HepG2 (cell line): ENCODE data around the gene SH3D21. TPM values are rescaled to one million over a fixed set of nuclear protein-coding genes. Genes with fewer than 3 reads are reported as not detected.

Experiments
- ARID4A ChIP-seq: sonication (generic); formaldehyde crosslinking; IDR thresholded peaks from 2 replicates; pipeline ENCODE4 v1.5.0; 2020; ENCODE audit warnings: mild to moderate bottlenecking, missing genetic modification reagents, borderline replicate concordance
- CAMTA2 ChIP-seq: sonication (generic); formaldehyde crosslinking; IDR thresholded peaks from 2 replicates; pipeline ENCODE4 v1.4.0; 2020; ENCODE audit warnings: mild to moderate bottlenecking, missing genetic modification reagents, borderline replicate concordance
- CENPX ChIP-seq: sonication (generic); formaldehyde crosslinking; IDR thresholded peaks from 2 replicates; pipeline ENCODE4 v1.9.0; 2021; ENCODE audit warnings: mild to moderate bottlenecking, missing genetic modification reagents, moderate library complexity
- CREM ChIP-seq, 2 experiments: sonication (generic) in 1 of 2; formaldehyde crosslinking in 1 of 2; IDR thresholded peaks; 2 replicates each; pipeline versions ENCODE4 v1.4.0 to v1.6.1; 2016 to 2020; ENCODE audit warnings: antibody characterized with exemption in 1 of 2, mild to moderate bottlenecking in 1 of 2, missing genetic modification reagents in 1 of 2
- KLF16 ChIP-seq, 2 experiments: sonication (generic) in 1 of 2; formaldehyde crosslinking in 1 of 2; IDR thresholded peaks; 2 replicates each; pipeline versions ENCODE4 v1.6.1 to v1.8.0; 2016 to 2023; ENCODE audit warnings: missing genetic modification reagents in 2 of 2, missing compliant biosample characterization in 1 of 2
- NR3C1 ChIP-seq: sonication (generic); formaldehyde crosslinking; IDR thresholded peaks from 2 replicates; pipeline ENCODE4 v1.4.0; 2020; ENCODE audit warnings: missing genetic modification reagents
- PHF20 ChIP-seq: sonication (generic); formaldehyde crosslinking; IDR thresholded peaks from 2 replicates; pipeline ENCODE4 v1.5.0; 2020; ENCODE audit warnings: mild to moderate bottlenecking, missing genetic modification reagents
- PHF8 ChIP-seq: sonication (generic); formaldehyde crosslinking; IDR thresholded peaks from 2 replicates; pipeline ENCODE4 v1.5.0; 2020; ENCODE audit warnings: missing genetic modification reagents
- RFXANK ChIP-seq: IDR thresholded peaks from 2 replicates; pipeline ENCODE4 v1.6.1; 2016
- XRCC5 ChIP-seq: fragments of 200-400 bp; formaldehyde crosslinking; optimal IDR thresholded peaks from 2 replicates; pipeline ENCODE3; 2017; ENCODE audit warnings: mild to moderate bottlenecking, low read length
- ZNF407 ChIP-seq: sonication (generic); formaldehyde crosslinking; IDR thresholded peaks from one replicate; pipeline ENCODE4 v1.5.1; 2020; ENCODE audit warnings: mild to moderate bottlenecking, missing genetic modification reagents; ENCODE audit errors: not compliant biosample characterization
- ZNF547 ChIP-seq: sonication (generic); formaldehyde crosslinking; IDR thresholded peaks from 2 replicates; pipeline ENCODE4 v1.5.1; 2020; ENCODE audit warnings: mild to moderate bottlenecking, missing genetic modification reagents
- ZNF614 ChIP-seq: IDR thresholded peaks from 2 replicates; pipeline ENCODE4 v1.6.1; 2018; ENCODE audit warnings: missing biosample characterization, missing genetic modification reagents, inconsistent platforms, borderline replicate concordance
- ZNF674 ChIP-seq: sonication (generic); formaldehyde crosslinking; IDR thresholded peaks from 2 replicates; pipeline ENCODE4 v1.5.0; 2020; ENCODE audit warnings: low read depth, mild to moderate bottlenecking, missing genetic modification reagents
- ZNF724P ChIP-seq: sonication (generic); formaldehyde crosslinking; IDR thresholded peaks from 2 replicates; pipeline ENCODE4 v1.8.0; 2022; ENCODE audit warnings: missing genetic modification reagents, borderline replicate concordance
- ZNF737 ChIP-seq: sonication (generic); formaldehyde crosslinking; IDR thresholded peaks from 2 replicates; pipeline ENCODE4 v1.5.0; 2020; ENCODE audit warnings: missing genetic modification reagents, mild to moderate bottlenecking, borderline replicate concordance
- polyA plus RNA-seq, 8 experiments: library from polyadenylated mRNA; depleted of rRNA in 3 of 8; stranded (reverse) in 7 of 8; unstranded in 1 of 8; fragments of >200 nt; fragmentation: Illumina TruSeq in 4 of 8; extraction: Trizol in 4 of 8; gene quantifications; 2 replicates each; pipeline versions ENCODE4 v1.2.1 to v1.2.3, GENCODE V29; 2011 to 2016; ENCODE audit warnings: low read depth in 4 of 8, missing spikeins in 1 of 8, mixed read lengths in 1 of 8; ENCODE audit not compliant: insufficient read depth in 1 of 8
- total RNA-seq, 5 experiments: library from RNA; depleted of rRNA; stranded (reverse); fragments of >200 nt; fragmentation: Illumina TruSeq; extraction: Trizol; gene quantifications; 2 replicates each; pipeline ENCODE4 v1.2.3, GENCODE V29; 2016; ENCODE audit warnings: low read depth in 1 of 5

Gene SH3D21
- total and polyA plus RNA-seq, 2 of the 13 experiments (the other 11 are each of a cell fraction or from before 2014, with no cell fraction given): 5.1 to 8.6 TPM

- TF ChIP-seq ARID4A (CRISPR knock-in tag) (peak; percentile 14; the same call in 1 of the 2 replicates), PHF8 (CRISPR knock-in tag) (no peak), XRCC5 (peak; percentile 86), NR3C1 (CRISPR knock-in tag) (no peak), ZNF737 (CRISPR knock-in tag) (no peak), ZNF614 (CRISPR knock-in tag) (peak; percentile 47; the same call in 1 of the 2 replicates), ZNF407 (CRISPR knock-in tag) (no peak), PHF20 (no peak), CENPX (no peak), CREM (IDR thresholded peaks at IDR 0.05) (no peak), CREM (CRISPR knock-in tag; IDR thresholded peaks at IDR 0.05) (no peak), ZNF547 (no peak), KLF16 (CRISPR knock-in tag; IDR thresholded peaks at IDR 0.05) (0 out of 4 replicates have a peak, but pooled peaks of 1 of the 2 experiments have one; percentile 52), RFXANK (no peak), ZNF724P (CRISPR knock-in tag) (no peak), CAMTA2 (no peak), ZNF674 (no peak)
These were observed 63.1 kb downstream of the SH3D21 start (continued) for GRCh38 chr1:36369061-36369861.
